Dermis microvascular lymphatic vessel endothelial cell (primary cell): Measurements from ENCODE around the gene GNAI1. TPM values are rescaled to one million over a fixed set of nuclear protein-coding genes. Genes with fewer than 3 reads are reported as not detected.
"Not testable (repeated sequence)": the region's sequence is repeated elsewhere in the genome, so short reads cannot be mapped to it uniquely, and the experiment has no call there.

ENCODE experiments used
- DNase-seq, 2 donors: peaks; one replicate each; pipeline versions ENCODE4 v3.0.0 to v3.0.0-alpha.2; 2010; ENCODE audit warnings: low read depth in 2 of 2
- total RNA-seq: library from RNA; depleted of rRNA; stranded (reverse); fragments of >200 nt; gene quantifications from 2 replicates; pipeline ENCODE4 v1.2.1, GENCODE V29; 2014

Gene GNAI1
- total RNA-seq, 1 donor from 2014 or later, result 15.0 TPM

- not testable (repeated sequence) for DNase-seq
Observed at GRCh38 chr7:80157770-80158169, 23.1 kb downstream of the GNAI1 start.

DNA sequence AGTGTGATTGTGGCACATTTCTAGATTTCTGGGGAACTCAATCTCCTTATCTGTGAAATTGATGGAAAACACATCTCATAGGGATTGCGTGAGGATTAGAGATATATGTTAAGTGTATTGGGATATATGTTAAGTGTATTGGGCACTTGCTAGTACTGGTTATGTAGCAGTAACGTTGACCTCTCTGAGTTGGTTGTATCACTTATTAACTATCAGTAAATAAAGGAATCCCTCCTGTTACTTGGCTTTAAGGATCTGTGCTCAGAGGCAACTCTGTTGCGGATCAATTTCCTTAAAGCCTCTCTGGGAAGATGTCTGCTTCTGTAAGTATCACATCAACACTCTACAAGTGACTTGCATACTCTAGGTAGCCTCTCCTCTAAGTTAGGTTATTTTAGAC lies 25.2 kb downstream of the GNAI1 start:
- no peak for DNase-seq

DNA sequence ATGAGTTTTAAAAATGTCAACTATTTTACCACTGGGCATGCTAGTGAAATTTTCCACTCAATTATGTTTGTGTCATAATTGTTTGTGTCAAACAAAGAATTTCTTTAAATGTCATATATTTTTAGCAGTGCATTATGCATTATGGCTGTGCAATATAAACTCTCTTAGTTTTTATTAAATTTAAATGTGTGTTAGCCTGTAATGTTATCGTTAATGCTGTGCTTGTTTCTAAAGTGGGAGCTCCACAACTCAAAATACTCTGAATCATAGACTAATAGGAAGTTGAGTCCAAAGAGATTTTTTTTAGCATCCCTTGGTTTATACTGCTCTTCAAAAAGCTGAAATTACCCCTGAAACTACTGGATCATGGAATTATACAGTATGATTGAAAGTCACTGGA lies 26.8 kb downstream of the GNAI1 start:
- DNase-seq, result no peak

- no peak for DNase-seq
Observed at GRCh38 chr7:80165177-80165576, 30.5 kb downstream of the GNAI1 start.

DNA sequence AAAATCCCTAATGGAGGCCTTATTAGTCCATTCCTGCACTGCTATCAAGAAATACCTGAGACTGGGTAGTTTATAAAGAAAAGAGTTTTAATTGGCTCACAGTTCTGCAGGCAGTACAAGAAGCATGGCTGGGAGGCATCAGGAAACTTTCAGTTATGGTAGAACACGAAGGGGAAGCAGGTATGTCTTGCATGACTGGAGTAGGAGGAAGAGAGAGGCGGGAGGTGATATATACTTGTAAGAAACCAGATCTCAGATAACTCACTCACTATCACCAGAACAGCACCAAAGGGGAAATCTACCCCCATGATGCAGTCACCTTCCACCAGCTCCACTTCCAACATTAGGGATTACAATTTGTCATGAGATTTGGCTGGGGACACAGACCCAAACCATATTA lies 35.8 kb downstream of the GNAI1 start:
- no peak for DNase-seq

DNA sequence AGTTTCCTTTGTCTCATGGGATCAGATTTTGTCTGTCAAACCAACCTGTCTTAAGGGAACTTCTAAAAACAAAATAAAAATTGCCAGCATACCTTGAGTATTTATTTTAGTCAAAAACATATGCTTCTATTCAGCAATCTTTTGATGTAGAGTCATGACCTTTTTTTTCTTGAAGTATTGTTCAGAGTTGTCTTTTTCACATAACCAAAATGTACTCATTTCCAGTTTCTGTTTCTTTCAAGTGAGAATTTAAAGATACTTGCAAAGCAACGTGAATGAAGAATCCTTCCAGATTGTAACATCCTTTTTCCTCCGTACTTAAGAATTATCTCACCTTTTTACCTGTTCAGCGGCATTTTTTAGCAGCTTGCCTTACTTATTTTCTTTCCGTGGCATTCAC lies 37.8 kb downstream of the GNAI1 start:
- DNase-seq, result no peak

- no peak for DNase-seq
Observed at GRCh38 chr7:80175744-80176143, 41.1 kb downstream of the GNAI1 start.

DNA sequence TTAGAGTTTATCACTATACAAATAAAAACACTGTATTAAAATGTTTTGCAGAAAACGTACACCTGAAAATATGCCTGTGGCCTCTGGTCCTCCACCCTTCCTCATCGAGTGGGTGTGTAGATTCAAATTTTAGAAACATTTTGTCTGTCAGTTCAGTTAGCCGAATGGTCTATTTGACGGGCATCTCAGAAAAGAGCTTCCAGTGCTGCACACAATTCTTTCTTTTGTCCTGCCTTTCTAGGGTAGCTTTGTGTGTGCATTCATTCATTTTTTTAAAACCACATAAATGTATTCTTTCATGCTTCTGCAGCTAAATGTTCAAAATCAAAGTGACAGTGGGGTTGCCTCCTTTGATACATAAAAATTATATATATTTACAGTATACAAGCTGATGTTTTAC lies 46.8 kb downstream of the GNAI1 start:
- no peak for DNase-seq

- no peak for DNase-seq
Observed at GRCh38 chr7:80182630-80183276, 48.1 kb downstream of the GNAI1 start.

DNA sequence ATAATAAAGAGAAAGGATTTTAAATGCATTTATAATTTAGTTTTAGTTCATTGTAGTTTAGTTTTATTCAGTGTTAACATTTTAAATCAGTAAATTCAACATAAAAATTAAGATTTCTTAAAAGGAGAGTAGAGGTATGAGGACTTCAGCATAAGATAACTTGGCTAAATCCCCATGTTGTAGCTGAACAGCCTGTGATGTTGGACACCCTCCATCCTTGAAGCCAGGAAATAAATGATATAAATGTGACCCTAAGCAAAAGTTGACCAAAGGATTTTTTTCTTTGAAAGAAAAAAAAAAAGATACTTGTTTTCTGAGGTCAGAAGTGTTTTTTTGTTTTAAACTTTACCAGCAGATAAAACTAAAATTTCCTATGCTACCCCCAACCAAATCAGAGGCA lies 48.7 kb downstream of the GNAI1 start:
- DNase-seq, result no peak

GRCh38 chr7:80183900-80184685 lies 49.5 kb downstream of the GNAI1 start:
- peak in 1 of 2 donors; percentile 11 for DNase-seq

DNA sequence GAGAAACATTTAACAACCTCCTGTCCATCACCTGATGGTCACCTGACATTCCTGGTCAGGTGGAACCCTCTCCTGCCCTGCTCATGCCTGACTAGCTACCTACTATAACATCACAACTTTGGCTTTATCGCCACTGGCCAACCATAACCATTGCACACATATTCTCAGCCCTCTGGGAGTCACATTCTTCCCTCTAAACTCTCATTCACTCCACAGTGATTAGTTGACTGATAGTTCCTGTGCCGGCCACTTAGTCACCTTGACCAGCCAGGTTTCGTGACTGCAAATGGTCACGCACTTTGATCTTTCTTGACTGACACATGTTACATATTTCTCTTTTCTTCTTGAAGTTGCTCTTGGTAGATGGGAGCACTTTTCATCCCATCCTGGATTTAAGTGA lies 50.1 kb downstream of the GNAI1 start:
- no peak for DNase-seq

GRCh38 chr7:80185571-80185970 lies 50.9 kb downstream of the GNAI1 start:
- DNase-seq, result no peak

DNA sequence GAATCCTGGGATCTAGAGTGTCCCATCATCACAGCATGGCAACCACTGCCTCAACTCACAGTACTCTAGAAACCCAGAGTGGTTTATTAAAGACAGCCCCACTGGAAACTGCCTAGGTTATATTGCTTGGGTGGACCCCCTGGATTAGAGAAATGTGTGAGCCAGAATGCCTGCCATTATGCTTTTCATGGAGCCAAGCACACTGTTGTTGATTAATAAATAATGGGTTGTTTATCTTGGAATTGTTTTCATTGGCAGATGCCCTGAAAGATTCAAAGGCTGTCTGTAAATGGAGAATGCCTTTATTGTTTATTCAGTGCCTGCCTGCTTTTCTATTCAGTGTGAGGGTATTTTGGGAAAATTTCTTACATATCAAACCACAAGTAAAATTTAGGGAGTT lies 52.1 kb downstream of the GNAI1 start:
- DNase-seq, result peak in 1 of 2 donors; percentile 39

DNA sequence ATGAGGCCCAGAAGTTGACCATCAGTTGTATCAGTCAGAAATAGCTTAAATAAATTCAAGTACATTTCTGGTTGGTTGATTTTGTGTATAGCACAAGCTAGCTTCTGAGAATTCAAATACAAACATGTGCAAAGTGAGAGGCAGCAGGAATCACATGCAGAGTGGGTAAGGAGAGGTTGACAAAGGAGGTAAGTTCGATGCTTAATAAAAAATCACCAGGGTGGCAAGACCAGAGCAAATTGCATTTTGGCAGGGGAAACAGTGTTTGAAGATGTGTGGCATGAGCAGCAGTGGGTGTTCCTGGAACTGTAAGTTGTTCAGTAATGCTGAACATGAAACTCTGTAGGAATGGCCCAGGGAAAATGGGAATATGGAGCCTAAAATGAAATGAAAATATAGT lies 52.6 kb downstream of the GNAI1 start:
- no peak for DNase-seq

DNA sequence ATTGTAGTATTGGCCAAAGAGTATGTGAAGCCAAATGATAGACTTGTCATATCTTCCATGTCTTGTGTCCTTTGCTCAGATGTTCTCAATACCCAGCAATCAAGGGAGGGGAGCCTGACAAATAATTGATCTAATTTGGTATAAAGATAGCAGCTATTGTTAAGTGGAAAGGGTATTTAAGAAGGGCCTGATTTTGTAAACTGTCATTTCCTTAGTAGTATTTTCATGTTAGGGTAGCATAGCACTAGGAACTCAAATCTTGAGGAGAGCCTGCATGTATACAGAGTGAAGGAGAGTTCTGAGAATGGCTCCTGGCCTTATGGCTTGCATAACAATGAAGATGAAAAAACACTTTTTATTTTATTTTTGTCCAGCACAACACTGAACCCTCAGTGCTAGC lies 53.1 kb downstream of the GNAI1 start:
- DNase-seq, result no peak

GRCh38 chr7:80189638-80190037 lies 55.0 kb downstream of the GNAI1 start:
- no peak for DNase-seq

DNA sequence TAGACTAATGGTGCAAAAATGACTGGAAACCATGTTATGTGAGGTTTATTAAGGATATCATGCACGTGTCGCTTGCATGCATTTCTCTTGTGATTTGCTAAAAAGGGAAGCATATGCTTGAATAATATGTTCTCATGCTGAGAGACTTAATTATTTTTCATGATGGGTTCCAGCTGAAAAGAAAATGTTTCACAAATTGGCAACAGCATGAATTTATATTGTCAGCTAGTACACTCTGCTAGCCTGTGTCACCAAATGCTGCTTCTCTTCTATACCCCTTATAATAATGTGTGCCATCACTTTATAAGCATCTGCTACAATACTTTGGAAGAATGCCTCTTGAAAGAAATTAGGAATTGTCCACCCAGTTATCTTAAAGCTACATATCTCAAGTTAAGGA lies 63.0 kb downstream of the GNAI1 start:
- DNase-seq, result no peak

DNA sequence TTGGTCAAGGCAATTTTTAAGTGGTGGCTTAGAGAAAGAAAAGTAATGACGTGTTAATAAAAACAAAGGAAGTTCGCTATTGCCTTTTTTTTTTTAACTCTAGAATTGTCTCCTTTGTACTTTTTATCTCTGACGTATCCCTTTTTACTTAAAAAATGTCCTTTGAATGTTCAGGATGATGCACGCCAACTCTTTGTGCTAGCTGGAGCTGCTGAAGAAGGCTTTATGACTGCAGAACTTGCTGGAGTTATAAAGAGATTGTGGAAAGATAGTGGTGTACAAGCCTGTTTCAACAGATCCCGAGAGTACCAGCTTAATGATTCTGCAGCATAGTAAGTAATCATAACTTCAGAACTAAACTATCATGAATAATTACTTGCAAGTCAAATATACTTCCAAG lies 64.4 kb downstream of the GNAI1 start:
- no peak for DNase-seq

- no peak for DNase-seq
Observed at GRCh38 chr7:80204454-80204853, 69.8 kb downstream of the GNAI1 start.

GRCh38 chr7:80204919-80205318 lies 70.3 kb downstream of the GNAI1 start:
- DNase-seq, result no peak

DNA sequence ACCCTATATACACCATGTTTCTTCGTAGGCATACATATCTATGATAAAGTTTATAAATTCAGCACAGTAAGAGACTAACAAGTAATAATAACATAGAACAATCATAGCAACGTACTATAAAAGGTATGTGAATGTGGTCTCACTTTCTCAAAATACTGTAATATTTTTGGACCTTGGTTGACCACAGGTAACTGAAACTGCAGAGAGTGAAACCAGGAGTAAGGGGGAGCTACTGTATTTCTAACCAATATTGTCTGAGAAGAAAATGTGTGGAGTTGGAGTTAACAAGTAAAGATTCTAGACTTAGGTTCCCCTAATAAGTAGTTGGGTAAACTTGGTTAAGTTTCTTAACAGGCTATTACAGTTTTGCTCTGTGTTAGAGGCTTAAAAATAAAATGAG lies 72.1 kb downstream of the GNAI1 start:
- DNase-seq, result no peak

DNA sequence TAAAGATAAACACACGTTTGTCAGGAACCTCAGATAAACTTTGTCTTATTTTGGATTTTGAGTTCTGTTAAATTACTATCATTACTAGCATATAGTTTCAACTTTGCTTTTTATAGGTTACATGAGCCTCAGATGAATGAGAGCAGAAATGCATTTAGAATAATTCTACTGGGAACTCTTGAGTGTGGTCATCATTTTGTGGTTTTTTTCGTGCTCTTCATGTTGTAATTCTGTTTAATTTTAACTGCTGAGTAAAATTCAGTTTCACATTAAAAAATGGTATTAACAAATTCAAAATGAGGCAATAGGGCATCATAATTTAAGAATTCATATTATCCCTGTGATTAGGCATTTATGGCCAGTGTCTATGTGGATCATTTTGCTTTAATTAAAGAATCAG lies 72.9 kb downstream of the GNAI1 start:
- no peak for DNase-seq
